ENCODE data around the gene ARHGAP44. TPM values are rescaled to one million over a fixed set of nuclear protein-coding genes. Genes with fewer than 3 reads are reported as not detected.

ARHGAP44 gene
- total and polyA plus RNA-seq, 2 experiments from 2014 or later, result 4.6 to 5.4 TPM

DNA sequence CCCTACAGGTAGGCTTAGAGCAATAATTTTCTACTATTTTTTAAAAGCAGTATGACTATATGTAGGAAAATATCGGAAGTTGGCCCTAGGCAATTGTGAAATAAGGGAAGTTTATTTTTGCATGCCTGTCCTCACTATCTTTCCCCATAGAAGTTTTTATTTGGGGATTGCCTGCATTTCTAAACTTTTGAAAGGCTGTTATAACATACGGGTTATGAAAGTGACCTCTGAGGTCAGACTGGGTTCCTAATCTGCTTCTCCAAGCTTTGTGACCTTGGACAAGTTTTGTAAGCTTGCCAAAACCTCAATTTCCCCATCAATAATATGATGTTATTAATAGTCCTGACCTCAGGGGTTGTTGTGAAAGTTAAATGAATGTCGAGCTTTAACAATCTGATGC lies 67.1 kb downstream of the ARHGAP44 start:
- no peak overlapping the region for H3K4me3 ChIP-seq
- no peaks in the 10 kb centered on the region for H3K79me2 ChIP-seq
- H4K20me1 ChIP-seq (ENCODE audit: insufficient read depth, poor library complexity, severe bottlenecking), result no peaks in the 10 kb centered on the region
- H3K27me3 ChIP-seq, result no peaks in the 10 kb centered on the region
- H3K9me3 ChIP-seq (ENCODE audit: low read depth), result no peaks in the 10 kb centered on the region
- TF ChIP-seq, protein P1, sequence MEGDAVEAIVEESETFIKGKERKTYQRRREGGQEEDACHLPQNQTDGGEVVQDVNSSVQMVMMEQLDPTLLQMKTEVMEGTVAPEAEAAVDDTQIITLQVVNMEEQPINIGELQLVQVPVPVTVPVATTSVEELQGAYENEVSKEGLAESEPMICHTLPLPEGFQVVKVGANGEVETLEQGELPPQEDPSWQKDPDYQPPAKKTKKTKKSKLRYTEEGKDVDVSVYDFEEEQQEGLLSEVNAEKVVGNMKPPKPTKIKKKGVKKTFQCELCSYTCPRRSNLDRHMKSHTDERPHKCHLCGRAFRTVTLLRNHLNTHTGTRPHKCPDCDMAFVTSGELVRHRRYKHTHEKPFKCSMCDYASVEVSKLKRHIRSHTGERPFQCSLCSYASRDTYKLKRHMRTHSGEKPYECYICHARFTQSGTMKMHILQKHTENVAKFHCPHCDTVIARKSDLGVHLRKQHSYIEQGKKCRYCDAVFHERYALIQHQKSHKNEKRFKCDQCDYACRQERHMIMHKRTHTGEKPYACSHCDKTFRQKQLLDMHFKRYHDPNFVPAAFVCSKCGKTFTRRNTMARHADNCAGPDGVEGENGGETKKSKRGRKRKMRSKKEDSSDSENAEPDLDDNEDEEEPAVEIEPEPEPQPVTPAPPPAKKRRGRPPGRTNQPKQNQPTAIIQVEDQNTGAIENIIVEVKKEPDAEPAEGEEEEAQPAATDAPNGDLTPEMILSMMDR (IDR thresholded peaks at IDR 0.05; ENCODE audit: poor library complexity), result no peak
- no peak for TF ChIP-seq EZH2 (IDR thresholded peaks at IDR 0.05; ENCODE audit: borderline replicate concordance)
- TF ChIP-seq EZH2phosphoT487 (IDR thresholded peaks at IDR 0.05; ENCODE audit: low read depth, severe bottlenecking, unreplicated experiment), result no peak
- no peaks in the 10 kb centered on the region for H3K4me1 ChIP-seq (ENCODE audit: insufficient read depth)
- H3K27ac ChIP-seq, result no peak overlapping the region
- H2AFZ ChIP-seq, result no peak overlapping the region
- H3K9me2 ChIP-seq (replicated peaks; ENCODE audit: insufficient read depth), result no peaks in the 10 kb centered on the region
- H3K4me2 ChIP-seq, result no peak overlapping the region
- DNase-seq (ENCODE audit: low spot score), result no peak
- H3K36me3 ChIP-seq (replicated peaks; ENCODE audit: insufficient read depth, low read depth), result no peaks in the 10 kb centered on the region
- WGBS (ENCODE audit: low lambda C conversion rate, missing lambda C conversion rate), result 65% methylated on average over 3 of the region's 3 CpGs

DNA sequence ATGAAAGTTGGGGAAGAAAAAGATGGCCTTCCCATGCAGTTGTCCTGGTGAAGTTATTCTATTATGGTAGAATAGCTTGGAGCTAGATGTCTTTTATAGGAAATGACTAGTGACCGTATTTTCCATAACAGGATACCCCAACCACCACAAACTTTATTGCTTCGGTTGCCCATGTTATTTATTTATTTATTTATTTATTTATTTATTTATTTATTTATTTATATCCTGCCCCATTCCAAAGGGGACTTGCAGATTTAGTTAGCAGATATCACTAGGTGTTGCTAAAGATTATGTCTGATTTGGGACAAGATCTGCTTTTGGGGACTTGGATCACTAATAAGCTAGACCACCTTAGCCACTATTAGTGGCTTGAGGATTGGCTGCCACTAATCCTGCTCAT lies 68.3 kb downstream of the ARHGAP44 start:
- Histone ChIP-seq H3K36me3 (replicated peaks; ENCODE audit: insufficient read depth, low read depth) (no peaks in the 10 kb centered on the region), H3K79me2 (no peaks in the 10 kb centered on the region), H2AFZ (no peak overlapping the region), H4K20me1 (ENCODE audit: insufficient read depth, poor library complexity, severe bottlenecking) (no peaks in the 10 kb centered on the region), H3K9me2 (replicated peaks; ENCODE audit: insufficient read depth) (no peaks in the 10 kb centered on the region), H3K27me3 (no peaks in the 10 kb centered on the region), H3K4me2 (no peak overlapping the region), H3K9me3 (ENCODE audit: low read depth) (no peaks in the 10 kb centered on the region), H3K4me3 (no peak overlapping the region), H3K4me1 (ENCODE audit: insufficient read depth) (no peaks in the 10 kb centered on the region), H3K27ac (no peak overlapping the region)
- no peak for DNase-seq (ENCODE audit: low spot score)
- TF ChIP-seq, protein P1 (IDR thresholded peaks at IDR 0.05; ENCODE audit: poor library complexity), result no peak
- no peak for TF ChIP-seq EZH2 (IDR thresholded peaks at IDR 0.05; ENCODE audit: borderline replicate concordance)
- TF ChIP-seq EZH2phosphoT487 (IDR thresholded peaks at IDR 0.05; ENCODE audit: low read depth, severe bottlenecking, unreplicated experiment), result no peak
- WGBS (ENCODE audit: low lambda C conversion rate, missing lambda C conversion rate), result 93% methylated on average over 2 of the region's 2 CpGs

DNA sequence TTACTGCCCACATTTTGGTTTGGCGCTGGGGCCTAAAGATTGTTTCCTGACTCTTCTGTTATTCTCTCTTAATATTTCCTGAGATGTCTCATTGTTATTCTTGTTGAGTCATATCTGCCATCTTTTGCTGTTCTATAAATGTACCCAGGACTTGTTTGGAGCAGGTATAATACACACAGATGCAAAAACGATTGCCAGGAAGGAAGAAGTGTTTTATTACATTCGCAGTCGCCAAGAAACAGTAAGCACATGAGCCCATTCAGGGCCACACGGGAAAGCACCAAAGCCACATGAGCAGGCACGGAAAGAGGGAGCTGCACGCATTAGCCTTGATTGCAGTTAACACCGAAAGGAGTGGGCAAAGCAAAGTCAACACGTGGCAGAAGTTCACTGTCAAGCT lies 70.2 kb downstream of the ARHGAP44 start:
- no peaks in the 10 kb centered on the region for H3K4me1 ChIP-seq (ENCODE audit: insufficient read depth)
- no peak overlapping the region for H3K4me2 ChIP-seq
- H4K20me1 ChIP-seq (ENCODE audit: insufficient read depth, poor library complexity, severe bottlenecking), result no peaks in the 10 kb centered on the region
- no peak overlapping the region for H2AFZ ChIP-seq
- no peaks in the 10 kb centered on the region for H3K27me3 ChIP-seq
- no peaks in the 10 kb centered on the region for H3K36me3 ChIP-seq (replicated peaks; ENCODE audit: insufficient read depth, low read depth)
- no peaks in the 10 kb centered on the region for H3K79me2 ChIP-seq
- H3K9me2 ChIP-seq (replicated peaks; ENCODE audit: insufficient read depth), result no peaks in the 10 kb centered on the region
- WGBS (ENCODE audit: low lambda C conversion rate, missing lambda C conversion rate), result 90% methylated on average over 9 of the region's 9 CpGs
- no peak overlapping the region for H3K27ac ChIP-seq
- TF ChIP-seq EZH2phosphoT487 (IDR thresholded peaks at IDR 0.05; ENCODE audit: low read depth, severe bottlenecking, unreplicated experiment), result no peak
- no peak for TF ChIP-seq EZH2 (IDR thresholded peaks at IDR 0.05; ENCODE audit: borderline replicate concordance)
- TF ChIP-seq, protein P1 (IDR thresholded peaks at IDR 0.05; ENCODE audit: poor library complexity), result no peak
- DNase-seq (ENCODE audit: low spot score), result no peak
- no peak overlapping the region for H3K4me3 ChIP-seq
- H3K9me3 ChIP-seq (ENCODE audit: low read depth), result no peaks in the 10 kb centered on the region

DNA sequence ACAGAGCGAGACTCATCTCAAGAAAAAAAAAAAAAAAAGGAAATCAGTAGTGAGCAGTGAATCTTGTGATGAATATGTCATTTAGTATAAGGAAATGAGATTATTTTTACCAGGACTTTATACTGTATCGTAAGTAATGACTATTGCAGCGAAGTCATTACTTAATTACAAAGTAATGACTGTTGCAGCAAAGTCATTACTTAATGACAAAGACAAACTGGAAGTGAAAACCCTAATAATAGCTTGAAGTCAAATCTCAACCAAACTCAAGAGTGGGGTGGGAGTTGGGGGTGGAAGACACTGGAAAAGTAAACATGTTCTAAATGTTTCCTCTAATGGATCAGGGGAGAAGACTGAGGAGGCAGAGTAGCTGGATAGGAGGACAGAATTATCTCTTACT lies 76.5 kb downstream of the ARHGAP44 start:
- no peaks in the 10 kb centered on the region for H3K9me2 ChIP-seq (replicated peaks; ENCODE audit: insufficient read depth)
- H3K4me1 ChIP-seq (ENCODE audit: insufficient read depth), result no peaks in the 10 kb centered on the region
- H3K4me2 ChIP-seq, result no peak overlapping the region
- no peak for DNase-seq (ENCODE audit: low spot score)
- no peak overlapping the region for H2AFZ ChIP-seq
- no peaks in the 10 kb centered on the region for H3K36me3 ChIP-seq (replicated peaks; ENCODE audit: insufficient read depth, low read depth)
- no peaks in the 10 kb centered on the region for H3K9me3 ChIP-seq (ENCODE audit: low read depth)
- H3K4me3 ChIP-seq, result no peak overlapping the region
- H3K79me2 ChIP-seq, result no peaks in the 10 kb centered on the region
- TF ChIP-seq EZH2phosphoT487 (IDR thresholded peaks at IDR 0.05; ENCODE audit: low read depth, severe bottlenecking, unreplicated experiment), result no peak
- TF ChIP-seq, protein P1 (IDR thresholded peaks at IDR 0.05; ENCODE audit: poor library complexity), result no peak
- TF ChIP-seq EZH2 (IDR thresholded peaks at IDR 0.05; ENCODE audit: borderline replicate concordance), result no peak
- no peaks in the 10 kb centered on the region for H4K20me1 ChIP-seq (ENCODE audit: insufficient read depth, poor library complexity, severe bottlenecking)
- H3K27me3 ChIP-seq, result no peaks in the 10 kb centered on the region
- 99% methylated on average over 3 of the region's 3 CpGs for WGBS (ENCODE audit: low lambda C conversion rate, missing lambda C conversion rate)
- H3K27ac ChIP-seq, result no peak overlapping the region
